PC-9 (cell line): ENCODE measurements around the gene LETM1. TPM values are rescaled to one million over a fixed set of nuclear protein-coding genes. Genes with fewer than 3 reads are reported as not detected.
A peak's percentile ranks its signal among the peaks of the same experiment; 100 is the strongest.

Experiments
- BruUV-seq: library from RNA; stranded (reverse); fragments of 400-500 nt; replicated peaks from 2 replicates; lab custom pipeline; 2021; lab: Mats Ljungman, UMichigan
- CTCF ChIA-PET: fragments of 300-600 bp; sonication (Branson Sonifier 250); formaldehyde crosslinking; loops from one replicate; lab custom pipeline; 2022; ENCODE audit warnings: antibody characterized with exemption; lab: Charles Lee
- POLR2A ChIA-PET: fragments of 300-600 bp; sonication (Branson Sonifier 250); formaldehyde crosslinking; loops from one replicate; lab custom pipeline; 2022; ENCODE audit warnings: antibody characterized with exemption; ENCODE audit not compliant: unreplicated experiment; lab: Charles Lee
- DNase-seq, 2 experiments: peaks; one replicate each; pipeline versions ENCODE4 v3.0.0 to v3.0.0-alpha.2; 2015 to 2022; ENCODE audit warnings: mixed read lengths in 1 of 2
- H2AFZ ChIP-seq: fragments of 200-600 bp; sonication (generic); 2 replicates; pipeline ENCODE4 v1.8.1; 2017; ENCODE audit warnings: antibody characterized with exemption
- H3F3A ChIP-seq: fragments of 200-600 bp; sonication (generic); 2 replicates; pipeline ENCODE4 v1.8.1; 2017; ENCODE audit warnings: antibody characterized with exemption, mild to moderate bottlenecking, low read depth; ENCODE audit not compliant: insufficient read depth
- H3K27ac ChIP-seq: fragments of 200-600 bp; sonication (generic); 2 replicates; pipeline ENCODE4 v1.6.1; 2016; ENCODE audit warnings: mixed run types
- H3K27me3 ChIP-seq: fragments of 200-600 bp; sonication (generic); 2 replicates; pipeline ENCODE4 v1.6.1; 2016; ENCODE audit warnings: low read depth, mixed run types; ENCODE audit not compliant: insufficient read depth
- H3K36me3 ChIP-seq: fragments of 200-600 bp; sonication (generic); 2 replicates; pipeline ENCODE4 v1.6.1; 2016; ENCODE audit warnings: low read depth, mixed run types
- H3K4me1 ChIP-seq: fragments of 200-600 bp; sonication (generic); replicated peaks from 2 replicates; pipeline ENCODE4 v1.6.1; 2016; ENCODE audit warnings: mixed run types; ENCODE audit not compliant: insufficient read depth
- H3K4me2 ChIP-seq: fragments of 200-600 bp; sonication (generic); 2 replicates; pipeline ENCODE4 v1.6.1; 2017; ENCODE audit warnings: mixed run types
- H3K4me3 ChIP-seq: fragments of 200-600 bp; sonication (generic); 2 replicates; pipeline ENCODE4 v1.6.1; 2016; ENCODE audit warnings: mixed run types
- H3K79me2 ChIP-seq: fragments of 200-600 bp; sonication (generic); 2 replicates; pipeline ENCODE4 v1.6.1; 2017; ENCODE audit warnings: low read depth, mixed run types
- H3K9me2 ChIP-seq: fragments of 200-600 bp; sonication (generic); 2 replicates; pipeline ENCODE4 v1.8.1; 2017; ENCODE audit warnings: mild to moderate bottlenecking; ENCODE audit not compliant: insufficient read depth
- H3K9me3 ChIP-seq: fragments of 200-600 bp; sonication (generic); 2 replicates; pipeline ENCODE4 v1.8.1; 2016; ENCODE audit warnings: low read depth; ENCODE audit not compliant: insufficient read depth
- H4K20me1 ChIP-seq: fragments of 200-600 bp; sonication (generic); 2 replicates; pipeline ENCODE4 v1.8.1; 2017; ENCODE audit not compliant: insufficient read depth
- EZH2 ChIP-seq: fragments of 200-600 bp; sonication (generic); IDR thresholded peaks from 2 replicates; pipeline ENCODE4 v1.8.0; 2017; ENCODE audit warnings: antibody characterized with exemption, low read depth
- intact Hi-C: fragments of 100-400 bp; cut with micrococcal nuclease; formaldehyde crosslinking; loops from one replicate; pipeline ENCODE4 v1.10.0; 2022; ENCODE audit not compliant: unreplicated experiment
- total RNA-seq: library from RNA; stranded (reverse); gene quantifications from 2 replicates; pipeline ENCODE4 v1.2.3, GENCODE V29; 2021
- TF ChIP-seq, protein P1 (sequence below): fragments of 200-600 bp; sonication (generic); conservative IDR thresholded peaks from 2 replicates; pipeline ENCODE4 v1.6.1; 2017; ENCODE audit warnings: mixed run types, antibody characterized with exemption, mild to moderate bottlenecking, moderate library complexity

LETM1 gene
- total RNA-seq, 1 experiment from 2014 or later = 44.5 TPM

DNA sequence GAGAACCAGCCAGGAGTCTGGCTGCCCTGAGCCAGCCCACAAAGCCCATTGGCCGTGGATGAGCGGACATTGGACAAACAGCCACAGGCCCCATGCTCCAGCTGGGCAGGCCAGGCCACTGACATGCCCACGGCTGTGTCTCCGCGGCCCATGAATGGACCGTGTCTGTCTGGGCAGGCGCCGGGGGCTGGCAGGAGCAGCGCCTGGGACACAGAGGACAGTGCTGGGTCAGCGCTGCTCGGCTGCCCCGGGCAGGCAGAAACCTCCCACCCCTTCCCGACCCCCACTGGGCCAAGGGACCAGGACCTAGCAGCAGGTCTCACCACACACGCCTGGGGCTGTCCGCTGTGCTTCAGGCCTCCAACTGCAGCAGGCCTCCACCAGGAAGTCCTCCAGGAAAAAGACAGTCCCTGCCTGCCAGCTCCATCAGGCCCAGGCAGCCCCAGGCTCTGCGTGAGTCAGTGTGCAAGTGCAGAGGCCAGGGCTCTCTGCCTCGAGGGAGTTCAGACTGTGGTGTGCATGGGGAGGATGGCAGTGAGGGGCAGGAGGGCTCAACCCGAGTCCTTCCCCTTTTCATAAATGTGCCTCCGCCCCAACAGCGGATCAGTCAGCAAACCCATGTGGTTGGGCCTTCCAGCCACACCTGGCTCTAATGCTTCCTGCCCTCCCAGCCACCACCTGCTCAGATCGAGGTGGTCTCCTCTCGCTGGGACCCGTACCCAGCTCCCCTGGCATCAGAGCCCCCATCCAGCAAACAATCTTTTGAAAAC is 80.0 kb downstream of the LETM1 start:
- CTCF ChIA-PET = no interaction called here
- Histone ChIP-seq H3K36me3 (no peaks in the 10 kb centered on the region), H4K20me1 (no peaks in the 10 kb centered on the region), H3K9me3 (no peaks in the 10 kb centered on the region), H3F3A (peaks cover 14% of the 10 kb centered on the region; the same call in 1 of the 2 replicates), H3K9me2 (no peaks in the 10 kb centered on the region), H3K4me2 (no peak overlapping the region), H3K4me1 (peaks cover 48% of the 10 kb centered on the region), H3K27me3 (no peaks in the 10 kb centered on the region), H2AFZ (no peak overlapping the region), H3K79me2 (no peaks in the 10 kb centered on the region), H3K4me3 (no peak overlapping the region), H3K27ac (no peak overlapping the region)
- POLR2A ChIA-PET = interaction anchor here (0.6 to 0.7 kb wide), 3 partner anchors 9 to 707 kb away, joined by 3 to 7 read pairs (median 3); no protein-coding TSS in a partner anchor
- DNase-seq = peak; percentile 64 to 75
- intact Hi-C loops = loop anchor here (5.0 kb wide), 1 partner anchor 49 kb away; no protein-coding TSS in a partner anchor
- no TSS peak for BruUV-seq
- TF ChIP-seq, protein P1, sequence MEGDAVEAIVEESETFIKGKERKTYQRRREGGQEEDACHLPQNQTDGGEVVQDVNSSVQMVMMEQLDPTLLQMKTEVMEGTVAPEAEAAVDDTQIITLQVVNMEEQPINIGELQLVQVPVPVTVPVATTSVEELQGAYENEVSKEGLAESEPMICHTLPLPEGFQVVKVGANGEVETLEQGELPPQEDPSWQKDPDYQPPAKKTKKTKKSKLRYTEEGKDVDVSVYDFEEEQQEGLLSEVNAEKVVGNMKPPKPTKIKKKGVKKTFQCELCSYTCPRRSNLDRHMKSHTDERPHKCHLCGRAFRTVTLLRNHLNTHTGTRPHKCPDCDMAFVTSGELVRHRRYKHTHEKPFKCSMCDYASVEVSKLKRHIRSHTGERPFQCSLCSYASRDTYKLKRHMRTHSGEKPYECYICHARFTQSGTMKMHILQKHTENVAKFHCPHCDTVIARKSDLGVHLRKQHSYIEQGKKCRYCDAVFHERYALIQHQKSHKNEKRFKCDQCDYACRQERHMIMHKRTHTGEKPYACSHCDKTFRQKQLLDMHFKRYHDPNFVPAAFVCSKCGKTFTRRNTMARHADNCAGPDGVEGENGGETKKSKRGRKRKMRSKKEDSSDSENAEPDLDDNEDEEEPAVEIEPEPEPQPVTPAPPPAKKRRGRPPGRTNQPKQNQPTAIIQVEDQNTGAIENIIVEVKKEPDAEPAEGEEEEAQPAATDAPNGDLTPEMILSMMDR = no peak

DNA sequence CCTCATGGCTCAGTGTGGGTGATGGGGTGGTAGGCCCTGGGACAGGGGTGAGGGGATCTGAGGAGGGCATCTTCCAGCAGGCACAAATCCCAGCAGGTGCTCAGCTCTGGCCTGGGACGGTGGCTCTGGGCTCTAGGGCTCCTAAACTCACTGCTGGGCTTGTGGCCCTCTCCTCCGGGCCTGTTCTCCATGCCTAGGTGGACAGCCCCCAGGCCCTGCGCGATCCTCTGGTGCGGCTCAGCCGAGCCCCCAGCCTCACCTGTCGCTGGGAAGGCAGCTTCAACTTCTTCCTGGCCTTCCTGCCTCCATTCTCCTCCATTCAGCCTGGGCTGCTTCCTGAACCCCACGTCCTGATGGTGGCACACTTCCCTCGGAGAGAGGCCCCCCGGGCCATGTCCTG is 82.2 kb downstream of the LETM1 start:
- BruUV-seq = no TSS peak
- Histone ChIP-seq H2AFZ (no peak overlapping the region), H3K27me3 (no peaks in the 10 kb centered on the region), H3K79me2 (no peaks in the 10 kb centered on the region), H3K36me3 (no peaks in the 10 kb centered on the region), H3K4me1 (peaks cover 36% of the 10 kb centered on the region), H3K9me3 (no peaks in the 10 kb centered on the region), H4K20me1 (no peaks in the 10 kb centered on the region), H3F3A (peaks cover 16% of the 10 kb centered on the region; the same call in 1 of the 2 replicates), H3K9me2 (no peaks in the 10 kb centered on the region), H3K4me2 (no peak overlapping the region), H3K4me3 (no peak overlapping the region), H3K27ac (no peak overlapping the region)
- ChIA-PET CTCF (no interaction called here), POLR2A (no interaction called here)
- TF ChIP-seq EZH2 = no peak
- TF ChIP-seq, protein P1 = no peak
- intact Hi-C loops = no loop called here
- no peak for DNase-seq

DNA sequence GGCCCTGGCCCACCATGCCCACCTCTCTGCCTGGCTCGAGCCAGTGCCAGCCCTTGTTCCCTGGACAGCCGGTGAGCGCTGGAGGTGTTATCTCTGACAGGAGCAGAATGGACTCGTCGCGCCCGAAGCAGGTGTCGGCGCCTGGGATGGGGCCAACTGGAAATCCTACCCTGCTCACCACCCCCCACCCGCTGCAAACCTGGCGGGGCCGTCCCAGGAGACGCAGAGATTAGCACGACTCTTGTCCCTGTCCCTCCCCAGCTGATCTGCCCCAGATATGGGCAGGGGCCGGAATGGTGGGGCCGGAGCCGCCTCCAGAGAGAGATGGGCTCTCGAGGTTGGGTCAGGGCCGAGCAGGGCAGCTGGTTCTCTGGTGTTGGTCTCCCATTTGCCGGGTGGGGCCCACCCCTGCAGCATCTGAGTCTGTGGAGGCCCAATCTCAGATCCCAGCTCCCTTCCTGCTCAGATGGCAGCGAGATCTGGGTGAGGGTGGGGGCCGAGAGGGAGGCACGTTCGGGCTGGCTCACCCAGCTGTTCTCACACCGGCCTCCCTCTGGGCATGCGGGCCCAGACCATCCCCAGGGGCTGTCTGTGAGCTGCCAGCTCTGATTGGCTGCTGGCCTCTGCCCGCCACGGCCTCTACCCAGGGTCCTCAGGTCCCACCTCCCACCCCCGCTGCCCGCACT is 83.0 kb downstream of the LETM1 start:
- ChIA-PET POLR2A (no interaction called here), CTCF (no interaction called here)
- Histone ChIP-seq H3K27ac (no peak overlapping the region), H3F3A (peaks cover 16% of the 10 kb centered on the region; the same call in 1 of the 2 replicates), H3K4me1 (peaks cover 36% of the 10 kb centered on the region), H4K20me1 (no peaks in the 10 kb centered on the region), H3K27me3 (no peaks in the 10 kb centered on the region), H2AFZ (no peak overlapping the region), H3K9me3 (no peaks in the 10 kb centered on the region), H3K4me2 (no peak overlapping the region), H3K79me2 (no peaks in the 10 kb centered on the region), H3K4me3 (no peak overlapping the region), H3K9me2 (no peaks in the 10 kb centered on the region), H3K36me3 (no peaks in the 10 kb centered on the region)
- no peak for DNase-seq
- intact Hi-C loops = no loop called here
- BruUV-seq = no TSS peak
- TF ChIP-seq EZH2 = no peak
- TF ChIP-seq, protein P1 = no peak
